ENCODE results near the gene HYCC1.

DNA sequence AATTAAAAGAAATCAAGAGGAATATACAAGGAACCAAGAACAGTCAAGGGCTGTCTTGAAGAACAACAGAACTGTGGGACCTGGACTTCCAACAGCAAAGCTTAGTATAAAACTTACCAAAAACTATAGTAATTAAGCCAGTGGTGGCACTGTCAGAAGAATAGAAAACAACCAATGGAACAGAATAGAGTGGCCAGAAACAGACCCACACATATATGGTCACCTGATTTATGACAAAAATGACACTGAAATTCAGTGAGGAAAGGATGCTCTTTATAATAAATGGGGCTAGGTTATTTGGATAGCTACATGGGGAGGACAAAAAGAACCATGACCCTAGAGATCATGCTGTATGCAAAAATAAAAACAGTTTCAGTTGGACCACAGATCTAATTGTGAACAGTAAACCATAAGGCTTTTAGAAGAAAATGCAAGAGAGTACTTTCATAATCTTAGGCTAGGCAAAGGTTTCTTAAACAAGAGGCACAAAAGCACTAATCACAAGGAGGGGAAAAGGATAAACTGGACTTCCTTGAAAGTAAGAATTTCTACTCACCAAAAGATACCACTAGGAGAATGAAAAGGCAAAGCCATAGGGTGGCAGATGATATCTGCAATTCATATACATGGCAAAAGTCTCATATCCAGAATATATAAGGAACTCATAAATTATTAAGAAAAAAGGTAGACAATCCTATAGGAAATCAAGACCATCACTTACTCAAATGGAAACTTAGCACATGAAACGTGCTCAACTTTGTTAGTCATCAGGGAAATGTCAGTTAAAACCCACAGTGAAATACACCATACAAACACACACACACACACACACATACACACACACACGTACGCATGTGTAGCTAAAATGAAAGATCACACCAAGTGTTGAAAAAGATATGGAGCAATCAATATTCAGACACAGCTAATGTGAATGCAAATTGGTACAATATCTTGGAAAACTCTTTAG, 20.8 kb downstream of the HYCC1 start:
- TF ChIP-seq EZH2 (IDR thresholded peaks at IDR 0.05) (no peak), POLR2A (IDR thresholded peaks at IDR 0.05; ENCODE audit: borderline replicate concordance, extremely low read depth, insufficient read depth, insufficient read length) (no peak)
